HepG2 (cell line): ENCODE data around the gene DIRAS3. TPM values are rescaled to one million over a fixed set of nuclear protein-coding genes. Genes with fewer than 3 reads are reported as not detected.

Experiments used
- ATAC-seq: fragments of 200-7000 bp; cut with Tn5 transposase; 3 replicates; pipeline ENCODE4 v1.9.1; 2020; ENCODE audit warnings: mild to moderate bottlenecking, moderate library complexity
- BruUV-seq: library from RNA; stranded (reverse); fragments of 400-500 nt; replicated peaks from 2 replicates; lab custom pipeline; 2021; lab: Mats Ljungman, UMichigan
- CTCF ChIA-PET: fragments of 300-600 bp; formaldehyde crosslinking; extraction: SDS; loops from one replicate; lab custom pipeline; 2021; ENCODE audit warnings: low total read pairs, inconsistent platforms, low intra/inter-chr PET ratio; lab: Yijun Ruan, JAX
- POLR2A ChIA-PET: fragments of 350-600 bp; sonication (Branson Sonifier 250); formaldehyde crosslinking; loops from one replicate; lab custom pipeline; 2020; ENCODE audit warnings: antibody characterized with exemption, inconsistent platforms; lab: Yijun Ruan, JAX
- DNase-seq: peaks from one replicate; pipeline ENCODE4 v3.0.0-alpha.2; 2015; ENCODE audit warnings: low spot score
- FAIRE-seq: peaks from 3 replicates; lab custom pipeline; 2011; peaks lifted over from hg19 to GRCh38; lab: Jason Lieb, UNC
- H2AFZ ChIP-seq: one replicate; pipeline ENCODE4 v1.6.1; 2011; ENCODE audit warnings: low read length, inconsistent platforms
- H3K27ac ChIP-seq: fragments of 300-600 bp; 3 replicates; pipeline ENCODE4 v1.8.0; 2011; ENCODE audit warnings: mixed run types, mild to moderate bottlenecking, mixed read lengths, low read length, inconsistent platforms; ENCODE audit not compliant: insufficient read depth; ENCODE audit errors: extremely low read length
- H3K27me3 ChIP-seq, 2 experiments: fragments of 200-600 bp in 1 of 2; 2 replicates in 1 of 2; 3 replicates in 1 of 2; pipeline versions ENCODE4 v1.6.0 to v1.8.0; 2011; ENCODE audit warnings: low read length in 2 of 2, mild to moderate bottlenecking in 2 of 2, moderate library complexity in 2 of 2, inconsistent platforms in 1 of 2; ENCODE audit not compliant: insufficient read depth in 2 of 2, control insufficient read depth in 1 of 2
- H3K36me3 ChIP-seq, 2 experiments: fragments of 200-600 bp in 1 of 2; replicated peaks in 1 of 2; 2 replicates in 1 of 2; 3 replicates in 1 of 2; pipeline versions ENCODE4 v1.5.1 to v1.8.0; 2011; ENCODE audit warnings: low read length in 2 of 2, inconsistent platforms in 1 of 2; ENCODE audit not compliant: insufficient read depth in 2 of 2, control insufficient read depth in 1 of 2
- H3K4me1 ChIP-seq: 2 replicates; pipeline ENCODE4 v1.5.1; 2012; ENCODE audit warnings: low read length, inconsistent platforms; ENCODE audit not compliant: insufficient read depth
- H3K4me2 ChIP-seq: 2 replicates; pipeline ENCODE4 v1.6.0; 2011; ENCODE audit warnings: low read depth, low read length, inconsistent platforms
- H3K4me3 ChIP-seq, 3 experiments: fragments of 200-600 bp in 1 of 3; sonication (generic), shearing (Covaris generic) in 1 of 3; replicated peaks in 1 of 3; 2 replicates each; pipeline ENCODE4 v1.5.1; 2011 to 2016; ENCODE audit warnings: low read length in 3 of 3, inconsistent platforms in 2 of 3, low read depth in 2 of 3, mild to moderate bottlenecking in 2 of 3, control low read depth in 1 of 3, mixed read lengths in 1 of 3; ENCODE audit not compliant: insufficient read depth in 1 of 3
- H3K79me2 ChIP-seq: one replicate; pipeline ENCODE4 v1.6.1; 2011; ENCODE audit warnings: low read length, inconsistent platforms; ENCODE audit not compliant: insufficient read depth
- H3K9ac ChIP-seq: 2 replicates; pipeline ENCODE4 v1.6.0; 2011; ENCODE audit warnings: mild to moderate bottlenecking, low read depth, low read length, inconsistent platforms; ENCODE audit not compliant: insufficient read depth
- H3K9me3 ChIP-seq: 2 replicates; pipeline ENCODE4 v1.5.1; 2012; ENCODE audit warnings: mild to moderate bottlenecking, low read length
- H4K20me1 ChIP-seq: 2 replicates; pipeline ENCODE4 v1.6.0; 2011; ENCODE audit warnings: inconsistent platforms, mild to moderate bottlenecking, low read length, moderate library complexity; ENCODE audit not compliant: insufficient read depth
- ATM ChIP-seq: fragments of 450-650 bp; IDR thresholded peaks from 2 replicates; pipeline ENCODE4 v1.7.1; 2017; ENCODE audit warnings: mild to moderate bottlenecking, borderline replicate concordance
- CBX1 ChIP-seq: IDR thresholded peaks from one replicate; pipeline ENCODE4 v1.6.1; 2016; ENCODE audit warnings: antibody characterized with exemption, low read depth
- HNF4A ChIP-seq: sonication (generic); formaldehyde crosslinking; IDR thresholded peaks from 2 replicates; pipeline ENCODE4 v1.4.0; 2020; ENCODE audit warnings: missing genetic modification reagents
- ISL2 ChIP-seq: sonication (generic); formaldehyde crosslinking; IDR thresholded peaks from 2 replicates; pipeline ENCODE4 v1.5.0; 2020; ENCODE audit warnings: missing genetic modification reagents
- PCBP2 ChIP-seq: fragments of 200-400 bp; formaldehyde crosslinking; optimal IDR thresholded peaks from 2 replicates; pipeline ENCODE3; 2018; ENCODE audit warnings: low read length, low read depth; ENCODE audit not compliant: poor library complexity, severe bottlenecking
- SMAD3 ChIP-seq: sonication (generic); formaldehyde crosslinking; IDR thresholded peaks from 2 replicates; pipeline ENCODE4 v1.4.0; 2020; ENCODE audit warnings: missing genetic modification reagents
- TP53 ChIP-seq: sonication (generic); formaldehyde crosslinking; conservative IDR thresholded peaks from 2 replicates; pipeline ENCODE4 v1.4.0; 2020; ENCODE audit warnings: missing genetic modification reagents
- ZFP41 ChIP-seq: sonication (generic); formaldehyde crosslinking; IDR thresholded peaks from 2 replicates; pipeline ENCODE4 v1.4.0; 2020; ENCODE audit warnings: mild to moderate bottlenecking, missing genetic modification reagents, borderline replicate concordance
- ZNF720 ChIP-seq: sonication (generic); formaldehyde crosslinking; IDR thresholded peaks from 2 replicates; pipeline ENCODE4 v1.4.0; 2020; ENCODE audit warnings: missing genetic modification reagents
- ZNF768 ChIP-seq: sonication (generic); formaldehyde crosslinking; IDR thresholded peaks from 2 replicates; pipeline ENCODE4 v1.4.0; 2020; ENCODE audit warnings: missing genetic modification reagents
- WGBS: methylation state at CpG from one replicate; pipeline ENCODE4 v1.1.6; 2017; ENCODE audit warnings: low lambda C conversion rate; 5-methylcytosine and 5-hydroxymethylcytosine counted together
- in situ Hi-C: cut with HindIII; loops from 2 replicates; pipeline ENCODE4 v1.10.0; 2017; ENCODE audit warnings: low pct_unique_long_range_greater_than_20kb; ENCODE audit not compliant: extremely low pct_ligation_motif_present
- intact Hi-C: fragments of 100-400 bp; cut with micrococcal nuclease; formaldehyde crosslinking; loops from one replicate; pipeline ENCODE4 v1.10.0; 2022; ENCODE audit not compliant: unreplicated experiment
- polyA plus RNA-seq, 8 experiments: library from polyadenylated mRNA; depleted of rRNA in 3 of 8; stranded (reverse) in 7 of 8; unstranded in 1 of 8; fragments of >200 nt; fragmentation: Illumina TruSeq in 4 of 8; extraction: Trizol in 4 of 8; gene quantifications; 2 replicates each; pipeline versions ENCODE4 v1.2.1 to v1.2.3, GENCODE V29; 2011 to 2016; ENCODE audit warnings: low read depth in 4 of 8, missing spikeins in 1 of 8, mixed read lengths in 1 of 8; ENCODE audit not compliant: insufficient read depth in 1 of 8
- total RNA-seq, 5 experiments: library from RNA; depleted of rRNA; stranded (reverse); fragments of >200 nt; fragmentation: Illumina TruSeq; extraction: Trizol; gene quantifications; 2 replicates each; pipeline ENCODE4 v1.2.3, GENCODE V29; 2016; ENCODE audit warnings: low read depth in 1 of 5
- TF ChIP-seq, protein P1 (sequence below): sonication (generic); formaldehyde crosslinking; IDR thresholded peaks from 2 replicates; pipeline ENCODE4 v1.5.1; 2020; ENCODE audit warnings: missing genetic modification reagents, mild to moderate bottlenecking, borderline replicate concordance
- TF ChIP-seq, protein P2 (sequence below): sonication (generic); formaldehyde crosslinking; IDR thresholded peaks from 2 replicates; pipeline ENCODE4 v1.9.0; 2021; ENCODE audit warnings: missing genetic modification reagents, mild to moderate bottlenecking, borderline replicate concordance

The DIRAS3 gene
- total and polyA plus RNA-seq, 2 of the 13 experiments (the other 11 are each of a cell fraction or from before 2014, with no cell fraction given) = not detected

DNA sequence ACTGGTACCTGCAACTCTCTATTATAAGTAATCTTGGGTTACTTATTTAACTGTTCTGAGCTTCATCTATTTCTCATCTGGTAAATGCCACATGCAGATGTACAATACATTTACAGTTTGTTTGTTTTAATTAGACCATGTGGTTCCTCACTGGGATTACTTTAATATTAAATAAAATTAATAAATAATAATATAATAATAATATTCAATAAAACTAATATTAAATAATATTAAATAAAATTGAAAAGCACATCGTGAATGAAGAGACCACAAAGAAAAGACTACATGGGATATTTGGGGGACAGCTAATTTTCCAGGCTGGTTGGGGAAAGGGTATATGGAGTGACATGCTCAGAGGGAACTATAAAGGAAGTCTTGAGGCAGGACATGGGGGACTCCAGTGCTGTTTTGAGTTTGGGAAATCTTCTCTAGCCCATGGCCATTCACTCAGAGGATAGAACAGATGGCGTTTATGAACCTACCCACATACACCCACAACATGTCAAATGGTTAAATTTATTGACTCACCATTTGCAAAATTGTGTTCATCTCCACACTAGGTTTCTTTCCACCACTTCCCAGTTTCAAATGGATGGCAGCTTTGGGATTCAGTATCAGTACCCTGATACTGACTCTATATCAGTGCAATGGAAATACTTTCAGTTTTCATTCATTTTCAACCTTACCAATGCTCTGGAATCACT is 25.6 kb downstream of the DIRAS3 start:
- intact Hi-C loops (no loop called here), in situ Hi-C loops (no loop called here)
- CTCF ChIA-PET = no interaction called here
- TF ChIP-seq, protein P1, sequence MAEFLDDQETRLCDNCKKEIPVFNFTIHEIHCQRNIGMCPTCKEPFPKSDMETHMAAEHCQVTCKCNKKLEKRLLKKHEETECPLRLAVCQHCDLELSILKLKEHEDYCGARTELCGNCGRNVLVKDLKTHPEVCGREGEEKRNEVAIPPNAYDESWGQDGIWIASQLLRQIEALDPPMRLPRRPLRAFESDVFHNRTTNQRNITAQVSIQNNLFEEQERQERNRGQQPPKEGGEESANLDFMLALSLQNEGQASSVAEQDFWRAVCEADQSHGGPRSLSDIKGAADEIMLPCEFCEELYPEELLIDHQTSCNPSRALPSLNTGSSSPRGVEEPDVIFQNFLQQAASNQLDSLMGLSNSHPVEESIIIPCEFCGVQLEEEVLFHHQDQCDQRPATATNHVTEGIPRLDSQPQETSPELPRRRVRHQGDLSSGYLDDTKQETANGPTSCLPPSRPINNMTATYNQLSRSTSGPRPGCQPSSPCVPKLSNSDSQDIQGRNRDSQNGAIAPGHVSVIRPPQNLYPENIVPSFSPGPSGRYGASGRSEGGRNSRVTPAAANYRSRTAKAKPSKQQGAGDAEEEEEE (CRISPR knock-in tag) = no peak
- no peak for TF ChIP-seq ATM
- TF ChIP-seq SMAD3 (CRISPR knock-in tag) = no peak
- TF ChIP-seq ZNF720 (CRISPR knock-in tag) = no peak
- no peak for TF ChIP-seq ISL2 (CRISPR knock-in tag)
- TF ChIP-seq ZNF768 (CRISPR knock-in tag) = no peak
- no peak for TF ChIP-seq PCBP2
- TF ChIP-seq TP53 (CRISPR knock-in tag) = no peak
- TF ChIP-seq, protein P2, sequence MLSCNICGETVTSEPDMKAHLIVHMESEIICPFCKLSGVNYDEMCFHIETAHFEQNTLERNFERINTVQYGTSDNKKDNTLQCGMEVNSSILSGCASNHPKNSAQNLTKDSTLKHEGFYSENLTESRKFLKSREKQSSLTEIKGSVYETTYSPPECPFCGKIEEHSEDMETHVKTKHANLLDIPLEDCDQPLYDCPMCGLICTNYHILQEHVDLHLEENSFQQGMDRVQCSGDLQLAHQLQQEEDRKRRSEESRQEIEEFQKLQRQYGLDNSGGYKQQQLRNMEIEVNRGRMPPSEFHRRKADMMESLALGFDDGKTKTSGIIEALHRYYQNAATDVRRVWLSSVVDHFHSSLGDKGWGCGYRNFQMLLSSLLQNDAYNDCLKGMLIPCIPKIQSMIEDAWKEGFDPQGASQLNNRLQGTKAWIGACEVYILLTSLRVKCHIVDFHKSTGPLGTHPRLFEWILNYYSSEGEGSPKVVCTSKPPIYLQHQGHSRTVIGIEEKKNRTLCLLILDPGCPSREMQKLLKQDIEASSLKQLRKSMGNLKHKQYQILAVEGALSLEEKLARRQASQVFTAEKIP (CRISPR knock-in tag) = no peak
- TF ChIP-seq CBX1 = no peak
- no peak for TF ChIP-seq HNF4A (CRISPR knock-in tag)
- no peak for TF ChIP-seq ZFP41 (CRISPR knock-in tag)

More for the DNA sequence above, 25.6 kb downstream of the DIRAS3 start:
- POLR2A ChIA-PET = no interaction called here
- Histone ChIP-seq H3K9ac (no peak overlapping the region), H3K4me2 (no peak overlapping the region), H2AFZ (no peak overlapping the region), H3K4me3 (no peak overlapping the region), H3K9me3 (no peaks in the 10 kb centered on the region), H3K4me1 (no peaks in the 10 kb centered on the region), H3K36me3 (no peaks in the 10 kb centered on the region), H4K20me1 (no peaks in the 10 kb centered on the region), H3K27me3 (no peaks in the 10 kb centered on the region), H3K79me2 (no peaks in the 10 kb centered on the region), H3K27ac (no peak overlapping the region)
- no peak for FAIRE-seq
- no TSS peak for BruUV-seq
- DNase-seq = no peak
- ATAC-seq = no peak
- 10% methylated on average over 2 of the region's 2 CpGs for WGBS
